IPS-18a (cell line): ENCODE data around the gene PCYOX1L.

ENCODE experiments used
- H3K27ac ChIP-seq: one replicate; pipeline ENCODE4 v1.5.1; 2013; ENCODE audit warnings: low read length
- H3K27me3 ChIP-seq: one replicate; pipeline ENCODE4 v1.6.1; 2013; ENCODE audit warnings: mild to moderate bottlenecking, low read length; ENCODE audit not compliant: control insufficient read depth, insufficient read depth
- H3K36me3 ChIP-seq: one replicate; pipeline ENCODE4 v1.6.1; 2013; ENCODE audit warnings: low read depth, low read length; ENCODE audit not compliant: control insufficient read depth
- H3K4me1 ChIP-seq: one replicate; pipeline ENCODE4 v1.6.1; 2013; ENCODE audit warnings: low read depth, low read length; ENCODE audit not compliant: control insufficient read depth
- H3K4me3 ChIP-seq: one replicate; pipeline ENCODE4 v1.5.1; 2013; ENCODE audit warnings: low read length
- H3K9ac ChIP-seq: one replicate; pipeline ENCODE4 v1.6.1; 2013; ENCODE audit warnings: mild to moderate bottlenecking, low read length, moderate library complexity
- H3K9me3 ChIP-seq: one replicate; pipeline ENCODE4 v1.6.1; 2013; ENCODE audit warnings: low read depth, low read length; ENCODE audit not compliant: control insufficient read depth

PCYOX1L gene

DNA sequence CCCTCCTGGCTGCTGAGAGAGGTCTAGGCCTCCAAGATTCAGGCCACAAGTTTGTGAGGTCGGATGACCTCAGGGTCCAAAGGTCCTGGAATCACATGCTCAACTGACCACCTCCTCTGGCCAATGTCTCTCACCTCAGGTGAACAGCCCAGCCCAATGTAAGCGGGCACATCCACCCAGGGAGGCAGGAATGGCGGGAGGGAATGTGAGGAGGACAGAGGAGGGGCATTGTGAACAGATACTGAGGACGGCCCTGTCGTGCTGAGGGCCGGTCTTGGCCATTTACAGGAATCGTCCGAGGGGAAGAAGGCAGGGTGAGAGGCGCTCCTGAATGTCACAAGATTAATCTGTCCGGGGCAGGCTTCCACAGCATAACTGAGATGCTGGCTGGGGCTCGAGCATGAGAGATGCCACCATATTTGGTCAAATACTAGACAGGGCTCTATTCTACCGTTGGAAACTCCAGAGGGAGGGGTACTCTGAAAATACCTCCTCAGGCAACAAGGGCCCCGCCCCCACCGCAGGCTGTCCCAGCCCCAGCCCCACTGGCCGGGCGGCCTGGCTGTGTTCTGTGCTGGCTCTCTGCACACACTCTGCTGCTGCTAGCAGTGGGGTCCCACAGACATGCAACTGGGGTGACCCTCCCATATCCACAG lies 22.7 kb downstream of the PCYOX1L start:
- Histone ChIP-seq H3K9me3 (no peaks in the 10 kb centered on the region), H3K9ac (no peak overlapping the region), H3K4me3 (no peak overlapping the region), H3K27ac (no peak overlapping the region), H3K27me3 (no peaks in the 10 kb centered on the region), H3K4me1 (no peaks in the 10 kb centered on the region), H3K36me3 (no peaks in the 10 kb centered on the region)

DNA sequence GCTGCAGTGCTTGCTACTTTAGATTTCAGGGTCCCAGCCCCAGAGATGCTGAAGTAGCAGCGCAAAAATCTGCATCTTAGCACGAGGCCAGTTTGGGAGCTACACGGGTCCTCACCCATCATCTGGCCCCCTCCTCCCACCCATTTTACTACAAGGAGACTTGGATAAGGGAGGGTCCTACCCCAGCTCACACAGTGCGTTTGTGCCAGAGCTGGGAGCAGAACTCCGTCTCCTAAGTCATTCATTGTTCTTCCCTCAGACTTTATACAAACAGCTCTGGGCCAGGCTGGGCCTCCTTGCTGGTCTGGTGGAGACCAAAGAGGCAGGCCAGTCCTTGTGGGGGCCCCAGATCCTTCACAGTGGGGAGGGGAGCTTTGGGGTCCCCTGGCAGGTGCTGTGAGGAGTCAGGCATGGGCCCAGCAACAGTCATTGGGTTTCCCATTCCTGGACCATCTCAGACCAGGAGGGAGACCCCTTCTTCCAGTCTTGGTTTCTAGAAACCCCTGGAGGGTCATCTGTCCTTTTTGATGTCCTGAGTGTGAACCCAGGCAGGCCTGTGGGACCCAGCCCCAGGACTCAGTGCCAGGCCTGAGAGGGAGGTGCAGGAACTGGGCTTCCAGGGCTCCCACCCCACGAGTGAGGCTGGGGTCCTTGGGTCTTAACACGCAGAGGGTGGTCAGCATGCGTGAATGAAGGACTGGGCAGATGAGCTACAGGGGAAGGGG lies 23.6 kb downstream of the PCYOX1L start:
- no peaks in the 10 kb centered on the region for H3K36me3 ChIP-seq
- H3K4me1 ChIP-seq: no peaks in the 10 kb centered on the region
- no peak overlapping the region for H3K27ac ChIP-seq
- H3K9ac ChIP-seq: no peak overlapping the region
- no peaks in the 10 kb centered on the region for H3K27me3 ChIP-seq
- H3K4me3 ChIP-seq: no peak overlapping the region
- H3K9me3 ChIP-seq: no peaks in the 10 kb centered on the region

GRCh38 chr5:149381986-149382338 lies 24.1 kb downstream of the PCYOX1L start:
- Histone ChIP-seq H3K36me3 (no peaks in the 10 kb centered on the region), H3K9ac (no peak overlapping the region), H3K4me3 (no peak overlapping the region), H3K27me3 (no peaks in the 10 kb centered on the region), H3K9me3 (no peaks in the 10 kb centered on the region), H3K27ac (no peak overlapping the region), H3K4me1 (no peaks in the 10 kb centered on the region)

DNA sequence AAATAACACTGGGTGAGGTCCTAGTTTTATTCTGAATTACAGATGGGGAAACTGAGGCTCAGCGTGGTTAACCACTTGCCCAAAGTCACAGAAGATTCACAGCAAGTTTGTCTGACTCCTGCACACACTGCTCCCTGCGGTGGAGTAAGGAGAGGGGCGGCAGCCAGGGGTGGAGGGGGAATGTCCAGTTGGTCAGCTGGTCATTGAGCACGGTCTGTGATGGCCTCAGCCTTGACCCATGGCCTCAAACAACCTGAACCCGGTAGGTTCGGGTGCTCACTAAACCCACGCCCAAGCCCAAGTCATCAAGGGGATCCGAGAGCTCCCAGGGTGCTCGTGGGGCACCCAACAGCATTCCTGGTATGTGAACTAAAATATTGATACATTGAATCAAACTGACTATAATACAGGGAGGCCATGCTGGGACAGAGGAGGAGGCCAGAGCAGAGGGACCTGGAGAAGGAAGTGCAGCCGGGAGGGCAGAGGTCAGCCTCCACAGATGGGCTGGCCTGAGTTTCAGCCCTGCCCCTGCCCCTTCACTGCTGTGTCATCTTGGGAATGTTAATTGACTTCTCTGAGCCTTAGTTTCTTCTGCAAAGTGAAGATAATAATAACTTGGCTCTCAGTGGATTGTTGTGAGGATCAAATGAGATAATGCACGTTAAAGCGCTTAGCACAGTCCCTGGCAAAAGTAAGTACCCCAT lies 24.8 kb downstream of the PCYOX1L start:
- Histone ChIP-seq H3K27ac (no peak overlapping the region), H3K4me1 (no peaks in the 10 kb centered on the region)

GRCh38 chr5:149383399-149383798 lies 25.6 kb downstream of the PCYOX1L start:
- H3K36me3 ChIP-seq: no peaks in the 10 kb centered on the region
- H3K4me1 ChIP-seq: no peaks in the 10 kb centered on the region
- no peak overlapping the region for H3K9ac ChIP-seq
- H3K27me3 ChIP-seq: no peaks in the 10 kb centered on the region
- H3K4me3 ChIP-seq: no peak overlapping the region
- no peak overlapping the region for H3K27ac ChIP-seq
- H3K9me3 ChIP-seq: no peaks in the 10 kb centered on the region

More for the DNA sequence above, 24.8 kb downstream of the PCYOX1L start:
- no peak overlapping the region for H3K9ac ChIP-seq
- H3K9me3 ChIP-seq: no peaks in the 10 kb centered on the region
- H3K36me3 ChIP-seq: no peaks in the 10 kb centered on the region
- no peak overlapping the region for H3K4me3 ChIP-seq
- H3K27me3 ChIP-seq: no peaks in the 10 kb centered on the region

DNA sequence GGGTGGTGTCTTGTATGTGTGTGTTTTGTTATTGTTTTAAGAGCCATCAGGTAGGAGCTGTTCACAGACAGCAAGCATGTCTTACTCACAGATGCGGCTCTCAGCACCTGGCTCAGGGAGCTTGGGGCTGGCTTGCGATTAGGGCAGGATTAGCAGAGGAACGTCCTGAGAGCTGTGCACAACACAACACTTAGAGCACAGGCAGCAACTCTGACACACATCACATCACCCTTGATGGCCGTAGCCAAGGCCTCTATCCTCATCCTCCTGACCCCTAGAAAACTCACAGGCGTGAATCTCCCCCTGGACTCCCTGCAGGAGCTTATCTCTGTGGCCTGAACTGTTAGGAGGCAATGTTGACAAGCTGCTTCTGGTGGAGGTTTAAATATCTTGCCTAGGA lies 28.3 kb downstream of the PCYOX1L start:
- H3K9me3 ChIP-seq: no peaks in the 10 kb centered on the region
- no peak overlapping the region for H3K9ac ChIP-seq
- no peak overlapping the region for H3K4me3 ChIP-seq
- H3K27ac ChIP-seq: no peak overlapping the region
- H3K27me3 ChIP-seq: no peaks in the 10 kb centered on the region
- no peaks in the 10 kb centered on the region for H3K4me1 ChIP-seq
- no peaks in the 10 kb centered on the region for H3K36me3 ChIP-seq

DNA sequence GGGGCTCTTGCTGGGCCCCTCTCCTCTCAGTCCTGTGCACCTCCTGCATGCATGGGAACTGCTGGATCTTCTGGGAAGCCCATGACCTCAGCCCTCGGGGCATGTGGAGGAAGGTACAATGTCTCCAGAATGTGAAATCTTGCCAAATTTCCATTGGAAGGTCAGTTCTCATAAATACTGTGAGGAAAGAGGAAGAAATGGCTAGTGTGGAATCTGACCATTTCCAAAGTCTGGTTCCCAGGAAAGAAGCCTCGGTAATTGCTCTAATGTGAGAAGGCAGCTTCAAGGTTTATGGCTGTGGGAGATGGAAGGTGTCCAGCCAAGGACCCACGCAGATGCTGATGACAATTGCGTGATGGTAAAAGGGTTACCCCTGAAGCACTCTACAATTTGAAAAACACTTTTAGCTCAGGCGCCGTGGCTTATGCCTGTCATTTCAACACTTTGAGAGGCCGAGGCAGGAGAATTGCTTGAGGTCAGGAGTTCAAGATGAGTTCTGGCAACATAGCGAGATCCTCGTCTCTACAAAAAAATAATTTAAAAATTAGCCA lies 29.3 kb downstream of the PCYOX1L start:
- H3K36me3 ChIP-seq: no peaks in the 10 kb centered on the region
- no peak overlapping the region for H3K4me3 ChIP-seq

DNA sequence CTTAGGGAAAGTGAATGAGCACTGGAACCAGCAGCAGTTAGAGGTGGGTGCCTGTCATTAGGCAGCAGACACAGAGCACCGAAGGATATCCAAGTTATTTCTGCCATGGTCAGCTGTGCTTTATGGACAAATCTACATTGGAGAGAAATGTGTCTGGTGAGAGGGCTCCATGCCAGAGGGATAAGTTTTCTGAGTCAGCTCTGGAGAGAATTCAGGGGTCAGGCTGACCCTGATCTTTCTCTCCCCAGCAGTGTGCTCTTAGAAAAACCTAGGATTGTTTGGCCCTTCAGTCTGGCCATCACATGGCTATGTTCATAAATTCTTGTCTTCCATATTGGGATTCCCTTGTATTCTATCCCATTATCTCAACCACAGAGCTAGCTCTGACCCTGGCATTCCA lies 30.1 kb downstream of the PCYOX1L start:
- H3K9me3 ChIP-seq: no peaks in the 10 kb centered on the region
- H3K27me3 ChIP-seq: no peaks in the 10 kb centered on the region
- H3K9ac ChIP-seq: no peak overlapping the region
- H3K27ac ChIP-seq: no peak overlapping the region
- H3K36me3 ChIP-seq: no peaks in the 10 kb centered on the region
- no peak overlapping the region for H3K4me3 ChIP-seq
- no peaks in the 10 kb centered on the region for H3K4me1 ChIP-seq

More for the DNA sequence above, 29.3 kb downstream of the PCYOX1L start:
- Histone ChIP-seq H3K4me1 (no peaks in the 10 kb centered on the region), H3K27me3 (no peaks in the 10 kb centered on the region), H3K27ac (no peak overlapping the region), H3K9me3 (no peaks in the 10 kb centered on the region), H3K9ac (no peak overlapping the region)

- no peak overlapping the region for H3K27ac ChIP-seq
Measured at GRCh38 chr5:149388498-149389190, 30.8 kb downstream of the PCYOX1L start.

GRCh38 chr5:149389552-149390495 lies 32.0 kb downstream of the PCYOX1L start:
- H3K27ac ChIP-seq: no peak overlapping the region
- no peaks in the 10 kb centered on the region for H3K4me1 ChIP-seq
- no peaks in the 10 kb centered on the region for H3K27me3 ChIP-seq
- H3K9me3 ChIP-seq: no peaks in the 10 kb centered on the region
- H3K9ac ChIP-seq: no peak overlapping the region
- H3K4me3 ChIP-seq: no peak overlapping the region
- H3K36me3 ChIP-seq: no peaks in the 10 kb centered on the region

More at GRCh38 chr5:149388498-149389190, 30.8 kb downstream of the PCYOX1L start:
- Histone ChIP-seq H3K36me3 (no peaks in the 10 kb centered on the region), H3K4me1 (no peaks in the 10 kb centered on the region), H3K4me3 (no peak overlapping the region), H3K9ac (no peak overlapping the region), H3K27me3 (no peaks in the 10 kb centered on the region), H3K9me3 (no peaks in the 10 kb centered on the region)
